ENCODE data around the gene DPP3.

The DPP3 gene

DNA sequence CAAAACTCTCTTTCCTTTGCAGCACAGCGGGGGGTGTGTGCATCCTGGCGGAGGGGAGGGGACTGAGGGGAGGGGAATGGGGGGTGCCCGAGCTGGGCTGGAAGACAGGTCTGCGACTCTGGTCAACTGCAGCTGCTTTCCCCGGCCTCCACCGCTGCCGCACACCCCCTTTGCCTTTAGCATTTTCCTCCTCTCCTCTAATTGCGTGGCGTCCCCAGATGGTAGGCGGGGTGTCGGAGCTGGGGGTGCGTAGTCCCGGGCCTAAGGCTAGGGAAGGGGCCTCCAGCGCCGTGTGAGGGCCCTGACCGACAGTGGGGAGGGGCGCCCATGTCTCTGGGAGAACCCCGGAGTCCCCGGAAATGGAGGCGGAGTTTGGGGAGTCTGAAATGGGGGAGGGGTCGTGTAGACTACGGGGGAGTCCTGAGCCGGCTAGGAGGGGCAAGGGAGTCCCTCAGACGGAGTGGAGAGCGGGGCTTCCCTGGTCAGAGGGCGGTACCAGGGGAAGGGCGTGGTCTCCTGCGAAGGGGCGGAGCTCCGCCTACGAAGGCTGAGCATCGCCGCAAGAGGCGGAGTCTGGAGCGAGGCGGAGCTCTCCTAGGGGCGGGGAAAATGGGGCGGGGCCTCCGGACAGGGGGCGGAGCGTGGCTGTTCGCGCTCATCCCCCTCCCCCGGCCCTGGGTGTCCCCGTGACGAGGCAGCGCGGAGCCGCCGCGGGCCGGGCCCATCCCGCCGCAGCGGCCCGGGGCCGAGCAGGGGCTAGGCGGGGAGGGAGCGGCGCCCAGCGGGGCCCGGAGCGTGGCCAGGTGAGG lies 13.8 kb upstream of the DPP3 start, which contains the start of gene PELI3:
Gene PELI3 (plus strand): TSS at position 681 of the 809 bp plus-strand sequence. CDS start 1,224 bp downstream, outside the sequence.
- H3K4me3 ChIP-seq (ENCODE audit: low read depth, low read length): peak within 1 kb of the TSS; percentile 56
- peak; percentile 90 for DNase-seq (ENCODE audit: low read depth, low spot score)
- in situ Hi-C loops (cut with HindIII; ENCODE audit: low sequenced_read_pairs): no loop called here
- TF ChIP-seq, protein P1, sequence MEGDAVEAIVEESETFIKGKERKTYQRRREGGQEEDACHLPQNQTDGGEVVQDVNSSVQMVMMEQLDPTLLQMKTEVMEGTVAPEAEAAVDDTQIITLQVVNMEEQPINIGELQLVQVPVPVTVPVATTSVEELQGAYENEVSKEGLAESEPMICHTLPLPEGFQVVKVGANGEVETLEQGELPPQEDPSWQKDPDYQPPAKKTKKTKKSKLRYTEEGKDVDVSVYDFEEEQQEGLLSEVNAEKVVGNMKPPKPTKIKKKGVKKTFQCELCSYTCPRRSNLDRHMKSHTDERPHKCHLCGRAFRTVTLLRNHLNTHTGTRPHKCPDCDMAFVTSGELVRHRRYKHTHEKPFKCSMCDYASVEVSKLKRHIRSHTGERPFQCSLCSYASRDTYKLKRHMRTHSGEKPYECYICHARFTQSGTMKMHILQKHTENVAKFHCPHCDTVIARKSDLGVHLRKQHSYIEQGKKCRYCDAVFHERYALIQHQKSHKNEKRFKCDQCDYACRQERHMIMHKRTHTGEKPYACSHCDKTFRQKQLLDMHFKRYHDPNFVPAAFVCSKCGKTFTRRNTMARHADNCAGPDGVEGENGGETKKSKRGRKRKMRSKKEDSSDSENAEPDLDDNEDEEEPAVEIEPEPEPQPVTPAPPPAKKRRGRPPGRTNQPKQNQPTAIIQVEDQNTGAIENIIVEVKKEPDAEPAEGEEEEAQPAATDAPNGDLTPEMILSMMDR (IDR thresholded peaks at IDR 0.05; ENCODE audit: low read depth, low read length): no peak

DNA sequence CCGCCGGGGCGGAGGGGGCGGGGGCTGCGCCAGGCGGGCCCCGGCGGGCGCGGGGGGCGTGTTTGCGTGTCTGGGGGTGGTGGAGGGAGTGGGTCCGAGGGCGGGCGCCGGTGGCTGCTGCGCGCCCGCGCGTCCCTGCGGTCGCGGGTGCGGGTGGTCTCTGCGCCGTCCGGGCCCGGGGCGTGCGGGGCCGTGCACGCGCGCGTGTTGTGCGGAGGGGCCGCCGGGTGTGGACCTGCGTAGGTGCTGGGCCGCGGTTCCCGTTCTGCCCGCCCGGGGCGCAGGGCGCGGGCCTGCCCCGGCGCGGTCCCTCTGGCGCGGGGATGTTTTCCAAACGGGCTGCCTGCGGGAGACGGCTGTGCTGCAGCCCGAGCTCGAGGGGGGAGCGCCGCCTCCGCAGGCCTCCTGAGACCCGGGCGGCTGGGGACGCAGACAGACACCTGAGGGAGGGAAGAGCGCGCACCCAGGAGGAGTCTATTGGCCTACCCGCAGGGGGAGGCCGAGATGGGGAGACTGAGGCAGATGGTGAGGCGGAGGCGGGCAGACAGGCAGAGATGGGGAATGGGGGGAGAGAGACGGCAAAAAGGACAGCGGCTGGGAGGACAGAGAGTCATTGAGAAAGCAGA lies 13.1 kb upstream of the DPP3 start:
- DNase-seq (ENCODE audit: low read depth, low spot score): peak; percentile 12
- peak overlapping the region; percentile 56 for H3K4me3 ChIP-seq (ENCODE audit: low read depth, low read length)
- in situ Hi-C loops (cut with HindIII; ENCODE audit: low sequenced_read_pairs): no loop called here
- TF ChIP-seq, protein P1 (IDR thresholded peaks at IDR 0.05; ENCODE audit: low read depth, low read length): peak; percentile 13

DNA sequence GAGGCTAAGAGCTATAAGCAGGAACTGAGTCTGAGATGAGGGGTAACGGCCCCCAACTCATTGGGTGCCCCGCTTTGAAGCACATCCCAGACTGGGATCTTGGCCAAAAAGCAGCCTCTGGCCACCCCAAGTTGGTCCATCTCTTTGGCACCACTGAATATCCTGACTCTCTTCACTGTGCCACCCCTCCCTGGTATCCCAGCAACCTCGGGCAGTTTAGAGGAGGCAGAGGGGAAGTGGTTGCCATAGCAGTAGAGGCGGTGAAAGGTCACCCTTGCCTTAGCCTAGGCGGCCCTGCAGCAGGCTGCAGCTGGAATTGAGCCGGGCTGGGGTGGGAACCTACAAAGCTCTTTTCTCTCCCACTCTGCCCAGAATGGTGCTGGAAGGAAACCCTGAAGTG lies 12.5 kb upstream of the DPP3 start:
- TF ChIP-seq, protein P1 (IDR thresholded peaks at IDR 0.05; ENCODE audit: low read depth, low read length): no peak
- peak overlapping the region; percentile 56 for H3K4me3 ChIP-seq (ENCODE audit: low read depth, low read length)
- in situ Hi-C loops (cut with HindIII; ENCODE audit: low sequenced_read_pairs): no loop called here
- DNase-seq (ENCODE audit: low read depth, low spot score): no peak

DNA sequence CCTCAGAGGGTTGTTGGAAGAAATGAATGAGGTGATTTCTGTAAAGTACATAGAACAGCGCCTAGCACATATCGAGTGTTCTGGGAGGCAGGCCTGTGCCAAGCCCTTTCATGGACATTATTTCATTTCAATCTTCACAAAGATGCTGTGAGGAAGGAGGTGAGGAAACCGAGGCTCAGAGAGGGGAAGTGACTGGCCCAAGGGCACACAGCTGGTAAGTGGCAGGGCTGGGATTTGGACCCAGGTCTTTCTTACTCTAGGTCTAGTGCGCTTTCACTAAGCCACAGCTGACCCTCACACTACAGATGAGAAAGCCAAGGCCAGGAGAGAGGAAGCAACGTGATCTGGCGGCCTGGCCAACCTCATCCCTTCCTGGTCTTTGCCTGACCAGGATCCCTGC lies 11.5 kb upstream of the DPP3 start:
- TF ChIP-seq, protein P1 (IDR thresholded peaks at IDR 0.05; ENCODE audit: low read depth, low read length): no peak
- no peak for DNase-seq (ENCODE audit: low read depth, low spot score)
- H3K4me3 ChIP-seq (ENCODE audit: low read depth, low read length): no peak overlapping the region
- in situ Hi-C loops (cut with HindIII; ENCODE audit: low sequenced_read_pairs): no loop called here

DNA sequence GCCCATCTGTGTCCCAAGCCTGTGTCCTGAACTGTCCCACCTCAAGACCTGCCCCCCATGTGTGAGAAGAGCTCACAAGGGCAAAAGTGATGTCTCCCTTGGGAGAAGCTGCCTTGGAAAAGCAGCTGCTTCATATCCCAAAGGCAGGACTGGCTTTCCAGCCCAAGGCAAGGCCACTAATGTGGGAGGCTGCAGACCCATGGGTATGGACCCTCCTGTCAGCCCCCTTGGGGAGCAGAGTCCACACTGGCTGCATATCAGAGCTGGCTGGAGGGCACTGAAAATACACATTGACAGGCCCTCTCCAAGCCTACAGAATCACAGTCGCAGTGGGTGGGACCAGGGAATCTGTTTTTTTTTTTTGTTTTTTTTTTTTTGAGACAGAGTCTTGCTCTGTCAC lies 10.8 kb upstream of the DPP3 start:
- TF ChIP-seq, protein P1 (IDR thresholded peaks at IDR 0.05; ENCODE audit: low read depth, low read length): no peak
- no peak for DNase-seq (ENCODE audit: low read depth, low spot score)
- in situ Hi-C loops (cut with HindIII; ENCODE audit: low sequenced_read_pairs): no loop called here
- no peak overlapping the region for H3K4me3 ChIP-seq (ENCODE audit: low read depth, low read length)

DNA sequence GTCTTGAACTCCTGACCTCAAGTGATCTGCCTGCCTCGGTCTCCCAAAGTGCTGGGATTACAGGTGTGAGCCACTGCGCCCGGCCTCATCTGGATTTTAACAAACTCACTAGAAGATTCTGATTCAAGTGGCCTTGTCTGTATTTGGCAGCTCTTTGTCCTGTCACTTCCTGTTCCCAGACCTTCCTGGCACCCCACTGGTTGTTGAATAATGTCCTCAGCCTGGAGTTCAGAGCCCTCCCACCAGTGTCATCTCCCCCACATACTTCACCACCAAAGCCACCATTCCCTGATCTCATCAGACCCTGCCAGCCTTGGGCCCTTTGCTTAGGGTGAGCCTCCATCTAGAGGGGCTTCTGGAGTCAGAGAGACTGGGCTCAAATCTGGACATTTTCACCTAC lies 10.2 kb upstream of the DPP3 start:
- TF ChIP-seq, protein P1 (IDR thresholded peaks at IDR 0.05; ENCODE audit: low read depth, low read length): no peak
- DNase-seq (ENCODE audit: low read depth, low spot score): no peak
- no peak overlapping the region for H3K4me3 ChIP-seq (ENCODE audit: low read depth, low read length)
- in situ Hi-C loops (cut with HindIII; ENCODE audit: low sequenced_read_pairs): no loop called here
